Esophagus squamous epithelium (tissue), 5 donors: ENCODE results near the gene OAF. TPM values are rescaled to one million over a fixed set of nuclear protein-coding genes. Genes with fewer than 3 reads are reported as not detected.

Experiments
- DNase-seq: peaks from one replicate; lab custom pipeline; 2025; lab: John Stamatoyannopoulos, UW
- H3K27ac ChIP-seq, 4 donors: fragments of 200-600 bp; sonication (generic); one replicate each; pipeline ENCODE4 v1.5.1; 2016 to 2019; ENCODE audit warnings: mild to moderate bottlenecking in 1 of 4
- H3K27me3 ChIP-seq, 4 donors: fragments of 200-600 bp; sonication (generic); 1 replicate in 3 of 4; 2 replicates in 1 of 4; pipeline versions ENCODE4 v1.5.1 to v1.6.0; 2017 to 2021; ENCODE audit warnings: antibody characterized with exemption in 1 of 4
- H3K36me3 ChIP-seq, 3 donors: fragments of 200-600 bp; sonication (generic); one replicate each; pipeline ENCODE4 v1.5.1; 2016 to 2019
- H3K4me1 ChIP-seq, 3 donors: fragments of 200-600 bp; sonication (generic); one replicate each; pipeline ENCODE4 v1.5.1; 2017 to 2019
- H3K4me3 ChIP-seq, 4 donors: fragments of 200-600 bp; sonication (generic); 1 replicate in 3 of 4; 2 replicates in 1 of 4; pipeline ENCODE4 v1.5.1; 2016 to 2019; ENCODE audit warnings: mild to moderate bottlenecking in 2 of 4, moderate library complexity in 1 of 4
- H3K9me3 ChIP-seq, 3 donors: fragments of 200-600 bp; sonication (generic); one replicate each; pipeline ENCODE4 v1.5.1; 2016 to 2019
- CTCF ChIP-seq, 6 experiments: fragments of 450-650 bp in 4 of 6; fragments of 200-600 bp in 2 of 6; sonication (generic) in 2 of 6; IDR thresholded peaks; one replicate each; pipeline ENCODE4 v1.5.1; 2016 to 2019; ENCODE audit warnings: antibody characterized with exemption in 6 of 6, mild to moderate bottlenecking in 4 of 6, moderate library complexity in 4 of 6
- POLR2A ChIP-seq, 4 donors: fragments of 450-650 bp; IDR thresholded peaks; one replicate each; pipeline ENCODE4 v1.6.1; 2017; ENCODE audit warnings: antibody characterized with exemption in 4 of 4, mild to moderate bottlenecking in 4 of 4, moderate library complexity in 3 of 4
- WGBS, 2 donors: methylation state at CpG; one replicate each; pipeline ENCODE4 v1.1.5; 2018; 5-methylcytosine and 5-hydroxymethylcytosine counted together
- intact Hi-C: fragments of 100-400 bp; cut with DNase I; formaldehyde crosslinking; loops from one replicate; pipeline ENCODE4 v1.15.0; 2022
- total RNA-seq, 4 donors: library from RNA; depleted of rRNA; stranded (reverse); fragments of >200 nt; gene quantifications; one replicate each; pipeline ENCODE4 v1.1.0, GENCODE V29; 2016
- donor health status: DM: yes; HTN: yes; CAD: no.

Gene OAF
- total RNA-seq = 10 to 100 TPM in 3 of 4 donors, 1 to 10 TPM in 1; 7.4 to 49.0 (median 14.3) TPM

GRCh38 chr11:120210626-120211521 is at the start of gene OAF:
TSS of gene OAF (plus strand) at chr11:120211032. CDS start at chr11:120211280, 248 bp downstream.
- peaks cover 33 to 91% (median 37%) of the 10 kb centered on the region in 3 donors for H3K4me1 ChIP-seq

GRCh38 chr11:120167659-120168058 is 43.2 kb upstream of the OAF start:
- H3K9me3 ChIP-seq = no peaks in the 10 kb centered on the region
- TF ChIP-seq POLR2A (IDR thresholded peaks at IDR 0.05) (no peak), CTCF (IDR thresholded peaks at IDR 0.05) (no peak)
- peaks cover 15 to 34% (median 17%) of the 10 kb centered on the region in 3 donors for H3K4me1 ChIP-seq
- H3K27ac ChIP-seq = no peak overlapping the region
- peaks cover 0 to 53% (median 0%) of the 10 kb centered on the region in 4 donors for H3K27me3 ChIP-seq
- WGBS, 2 donors = 70 to 73% methylated on average over 11 of the region's 11 CpGs
- DNase-seq = no peak
- intact Hi-C loops = no loop called here
- H3K36me3 ChIP-seq = no peaks in the 10 kb centered on the region
- no peak overlapping the region for H3K4me3 ChIP-seq

More at GRCh38 chr11:120210626-120211521, at the start of gene OAF:
- Histone ChIP-seq H3K4me3 (peak within 1 kb of the TSS; percentile 64 to 92 (median 76)), H3K9me3 (no peaks in the 10 kb centered on the region), H3K27ac (peak within 1 kb of the TSS; percentile 79 to 90 (median 84)), H3K27me3 (peaks cover 0 to 5% (median 0%) of the 10 kb centered on the region in 4 donors), H3K36me3 (peaks cover 0 to 11% (median 0%) of the 10 kb centered on the region in 3 donors)
- no peak for DNase-seq
- WGBS, 2 donors = 0 to 1% methylated on average over 4 to 18 of the region's 108 CpGs
- TF ChIP-seq POLR2A (IDR thresholded peaks at IDR 0.05) (peak in 2 of 4 donors; percentile 61 to 66), CTCF (IDR thresholded peaks at IDR 0.05) (peak in 5 of 6 experiments; percentile 15 to 31 (median 27))
- intact Hi-C loops = no loop called here

- DNase-seq = no peak
- 45 to 49% methylated on average over 14 of the region's 35 CpGs for WGBS, 2 donors
- Histone ChIP-seq H3K27ac (peak overlapping the region; percentile 66 to 88 (median 78)), H3K36me3 (no peaks in the 10 kb centered on the region), H3K4me3 (peak overlapping the region; percentile 36 to 75 (median 60)), H3K4me1 (peaks cover 15 to 38% (median 17%) of the 10 kb centered on the region in 3 donors), H3K27me3 (peaks cover 0 to 60% (median 0%) of the 10 kb centered on the region in 4 donors), H3K9me3 (no peaks in the 10 kb centered on the region)
- intact Hi-C loops = no loop called here
- TF ChIP-seq CTCF (IDR thresholded peaks at IDR 0.05) (no peak), POLR2A (IDR thresholded peaks at IDR 0.05) (no peak)
Measured at GRCh38 chr11:120168108-120168959, 42.5 kb upstream of the OAF start.

- TF ChIP-seq CTCF (IDR thresholded peaks at IDR 0.05) (peak; percentile 81 to 97 (median 92)), POLR2A (IDR thresholded peaks at IDR 0.05) (no peak)
- peak overlapping the region; percentile 36 to 75 (median 60) for H3K4me3 ChIP-seq
- H3K36me3 ChIP-seq = no peaks in the 10 kb centered on the region
- no peaks in the 10 kb centered on the region for H3K9me3 ChIP-seq
- H3K4me1 ChIP-seq = peaks cover 15 to 38% (median 17%) of the 10 kb centered on the region in 3 donors
- DNase-seq = no peak
- peaks cover 0 to 64% (median 0%) of the 10 kb centered on the region in 4 donors for H3K27me3 ChIP-seq
- intact Hi-C loops = no loop called here
- H3K27ac ChIP-seq = peak overlapping the region; percentile 66 to 88 (median 78)
- WGBS, 2 donors = 0 to 11% methylated on average over 17 of the region's 71 CpGs
Measured at GRCh38 chr11:120168960-120169681, 41.7 kb upstream of the OAF start.
